K562 treated with DMSO at 1 percent for 12 hours (cell line): Measurements from ENCODE around the gene BHLHE41. TPM values are rescaled to one million over a fixed set of nuclear protein-coding genes. Genes with fewer than 3 reads are reported as not detected.

Experiments used
- total RNA-seq: library from RNA; unstranded; fragments of 300-600 nt; gene quantifications from 2 replicates; pipeline ENCODE4 v1.2.3, GENCODE V29; 2022; ENCODE audit not compliant: insufficient read depth

BHLHE41 gene
- not detected in 2 replicates for total RNA-seq

DNA sequence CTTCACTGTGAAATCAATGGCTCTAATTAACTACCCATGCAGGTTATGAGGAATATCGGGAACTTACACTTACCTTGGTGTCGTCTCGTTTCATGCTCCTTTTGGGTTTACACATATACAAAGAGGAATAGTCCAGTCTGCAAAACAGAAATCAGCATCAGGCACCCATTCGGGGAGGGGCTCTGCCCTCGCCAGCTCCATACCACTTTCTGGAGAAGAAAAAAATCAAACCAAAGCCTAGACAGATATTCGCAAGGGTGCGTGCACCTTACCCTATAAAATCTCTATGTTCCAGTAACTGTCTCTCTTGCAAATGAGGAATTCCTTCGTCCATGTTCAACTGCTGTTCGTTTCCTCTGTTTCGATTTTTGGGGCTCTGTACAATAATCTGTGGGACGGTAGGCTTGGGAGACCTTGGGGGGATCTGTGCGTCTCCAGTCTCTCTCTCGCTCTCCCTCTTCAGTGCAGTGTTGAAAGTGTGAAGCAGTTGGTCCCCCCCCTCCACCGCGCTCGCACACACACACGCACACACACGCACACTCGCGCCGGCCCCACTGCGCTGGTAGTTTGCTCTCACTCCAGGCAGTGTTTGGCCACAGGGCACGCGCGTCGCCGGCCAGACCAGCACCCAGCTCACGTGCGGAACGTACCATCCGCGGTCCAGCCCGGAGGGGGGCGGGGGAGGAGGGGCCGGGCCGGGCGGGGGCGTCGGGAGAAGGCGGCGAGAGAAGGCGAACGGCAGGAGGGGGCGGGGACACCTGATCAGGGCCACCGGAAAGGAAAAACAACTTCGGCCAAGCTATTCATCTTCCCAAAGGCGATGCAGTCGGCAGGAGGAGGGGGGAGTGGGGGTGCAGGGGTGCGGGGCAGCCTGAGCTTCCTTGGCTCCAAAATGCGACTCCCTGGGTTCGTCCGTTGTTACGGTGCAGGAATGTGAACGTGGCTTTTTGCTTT lies at the start of gene BHLHE41:
BHLHE41 (minus strand) TSS at position 592 of the 954 bp plus-strand sequence; CDS start at position 334, 258 bp downstream.

Other genes starting within 250 kb of the BHLHE41 start
- 0.23 TPM in 1 of 2 replicates, not detected in the other for gene RASSF8, start 166.4 kb downstream of the BHLHE41 start, total RNA-seq
- not detected in 2 replicates for gene SSPN, start 70.5 kb upstream of the BHLHE41 start, total RNA-seq